ENCODE measurements around the gene RNF38.

DNA sequence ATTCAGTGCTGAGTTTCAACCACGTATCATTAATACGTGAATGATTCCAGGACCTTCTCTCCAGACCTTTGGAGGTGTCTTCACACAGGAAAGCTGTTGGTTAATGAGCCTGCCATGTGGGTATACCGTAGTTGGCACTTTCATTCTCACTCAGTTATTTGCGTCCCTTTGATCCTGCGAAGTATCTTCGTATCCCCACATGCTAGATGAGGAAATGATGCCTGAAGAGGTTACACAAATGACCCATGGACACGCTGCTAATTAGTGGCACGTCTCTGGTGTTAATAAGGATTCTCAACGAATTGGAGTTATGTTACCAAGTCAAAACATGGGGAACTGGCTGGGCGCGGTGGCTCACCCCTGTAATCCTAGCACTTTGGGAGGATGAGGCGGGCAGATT lies 76.1 kb downstream of the RNF38 start:
- TF ChIP-seq CTCF (conservative IDR thresholded peaks at IDR 0.05 in 1 of 2, IDR thresholded peaks at IDR 0.05 in 1 of 2; ENCODE audit: extremely low read depth in 1 of 2, insufficient read depth in 1 of 2, low read depth in 1 of 2, low read length in 2 of 2) (no peak), EZH2 (IDR thresholded peaks at IDR 0.05; ENCODE audit: borderline replicate concordance, low read length) (no peak)

Measured in mammary epithelial cell (primary cell).